ENCODE measurements around the gene BEAN1.
A peak's percentile ranks its signal among the peaks of the same experiment; 100 is the strongest.
"Not testable (repeated sequence)": the region's sequence is repeated elsewhere in the genome, so short reads cannot be mapped to it uniquely, and the experiment has no call there.

BEAN1 gene

GRCh38 chr16:66507731-66508239, 80.7 kb downstream of the BEAN1 start:
- DNase-seq (ENCODE audit: low read depth, low spot score) = no peak

- no peak for DNase-seq (ENCODE audit: low read depth, low spot score)
Observed at GRCh38 chr16:66508248-66508913, 81.3 kb downstream of the BEAN1 start.

GRCh38 chr16:66508914-66509496, 81.9 kb downstream of the BEAN1 start:
- DNase-seq (ENCODE audit: low read depth, low spot score) = no peak

- DNase-seq (ENCODE audit: low read depth, low spot score) = no peak
Observed at GRCh38 chr16:66509576-66509975, 82.5 kb downstream of the BEAN1 start.

GRCh38 chr16:66510298-66510697, 83.2 kb downstream of the BEAN1 start:
- DNase-seq (ENCODE audit: low read depth, low spot score) = no peak

GRCh38 chr16:66510711-66511601, 83.9 kb downstream of the BEAN1 start:
- no peak for DNase-seq (ENCODE audit: low read depth, low spot score)

GRCh38 chr16:66511602-66512271, 84.6 kb downstream of the BEAN1 start:
- peak; percentile 57 for DNase-seq (ENCODE audit: low read depth, low spot score)

GRCh38 chr16:66512272-66513110, 85.4 kb downstream of the BEAN1 start:
- no peak for DNase-seq (ENCODE audit: low read depth, low spot score)

- no peak for DNase-seq (ENCODE audit: low read depth, low spot score)
Observed at GRCh38 chr16:66513111-66513723, 86.1 kb downstream of the BEAN1 start.

- not testable (repeated sequence) for DNase-seq (ENCODE audit: low read depth, low spot score)
Observed at GRCh38 chr16:66514391-66514790, 87.3 kb downstream of the BEAN1 start.

- DNase-seq (ENCODE audit: low read depth, low spot score) = not testable (repeated sequence)
Observed at GRCh38 chr16:66514980-66515595, 88.0 kb downstream of the BEAN1 start.

- no peak for DNase-seq (ENCODE audit: low read depth, low spot score)
Observed at GRCh38 chr16:66515596-66516508, 88.8 kb downstream of the BEAN1 start.

- DNase-seq (ENCODE audit: low read depth, low spot score) = no peak
Observed at GRCh38 chr16:66516509-66516807, 89.4 kb downstream of the BEAN1 start.

GRCh38 chr16:66516808-66517585, 89.9 kb downstream of the BEAN1 start:
- DNase-seq (ENCODE audit: low read depth, low spot score) = no peak

GRCh38 chr16:66517586-66518263, 90.6 kb downstream of the BEAN1 start:
- no peak for DNase-seq (ENCODE audit: low read depth, low spot score)

- DNase-seq (ENCODE audit: low read depth, low spot score) = no peak
Observed at GRCh38 chr16:66519482-66520373, 92.6 kb downstream of the BEAN1 start.

Measured in iPS DF 19.7 (cell line).